Endodermal cell (in vitro differentiated cells): Measurements from ENCODE around the gene HOXD11. TPM values are rescaled to one million over a fixed set of nuclear protein-coding genes. Genes with fewer than 3 reads are reported as not detected.

Experiments
- DNase-seq: peaks from one replicate; pipeline ENCODE4 v3.0.0-alpha.2; 2017
- H3K27ac ChIP-seq: 2 replicates; pipeline ENCODE4 v1.5.1; 2013; ENCODE audit warnings: mild to moderate bottlenecking, low read depth, low read length, moderate library complexity
- H3K27me3 ChIP-seq: 2 replicates; pipeline ENCODE4 v1.6.1; 2013; ENCODE audit warnings: mild to moderate bottlenecking, low read length, moderate library complexity; ENCODE audit not compliant: insufficient read depth, control insufficient read depth, poor library complexity, severe bottlenecking
- H3K36me3 ChIP-seq: 2 replicates; pipeline ENCODE4 v1.7.0; 2013; ENCODE audit warnings: mild to moderate bottlenecking, low read length, moderate library complexity; ENCODE audit not compliant: control insufficient read depth, insufficient read depth
- H3K4me1 ChIP-seq: one replicate; pipeline ENCODE4 v1.7.0; 2013; ENCODE audit warnings: low read length; ENCODE audit not compliant: control insufficient read depth, insufficient read depth
- H3K4me3 ChIP-seq: 2 replicates; pipeline ENCODE4 v1.5.1; 2013; ENCODE audit warnings: mild to moderate bottlenecking, low read length, moderate library complexity
- H3K9ac ChIP-seq: 2 replicates; pipeline ENCODE4 v1.6.1; 2013; ENCODE audit warnings: mild to moderate bottlenecking, low read length, moderate library complexity; ENCODE audit not compliant: poor library complexity, severe bottlenecking; ENCODE audit errors: extremely low read depth
- H3K9me3 ChIP-seq: 2 replicates; pipeline ENCODE4 v1.6.1; 2013; ENCODE audit warnings: mild to moderate bottlenecking, low read length, moderate library complexity; ENCODE audit not compliant: control insufficient read depth
- H3K27ac Mint-ChIP-seq: 2 replicates; pipeline ENCODE4 v1.8.0; 2020; ENCODE audit warnings: mixed read lengths
- H3K27me3 Mint-ChIP-seq: 2 replicates; pipeline ENCODE4 v1.8.0; 2021; ENCODE audit warnings: mild to moderate bottlenecking, mixed read lengths; ENCODE audit not compliant: insufficient read depth
- H3K36me3 Mint-ChIP-seq: 2 replicates; pipeline ENCODE4 v1.8.0; 2020; ENCODE audit warnings: low read depth, mixed read lengths
- H3K4me1 Mint-ChIP-seq: 2 replicates; pipeline ENCODE4 v1.8.0; 2020; ENCODE audit warnings: mixed read lengths
- H3K4me3 Mint-ChIP-seq: 2 replicates; pipeline ENCODE4 v1.8.0; 2020; ENCODE audit warnings: mild to moderate bottlenecking, moderate library complexity, mixed read lengths
- H3K9me3 Mint-ChIP-seq: 2 replicates; pipeline ENCODE4 v1.8.0; 2020; ENCODE audit warnings: mild to moderate bottlenecking, mixed read lengths
- CTCF ChIP-seq: fragments of 200-600 bp; sonication (generic); conservative IDR thresholded peaks from 2 replicates; pipeline ENCODE4 v1.5.0; 2021; ENCODE audit warnings: antibody characterized with exemption, mild to moderate bottlenecking
- WGBS, 2 experiments: methylation state at CpG; one replicate each; pipeline versions ENCODE4 v1.1.5 to v1.1.7; 2013; ENCODE audit warnings: missing lambda C conversion rate in 2 of 2, mixed read lengths in 1 of 2; ENCODE audit not compliant: insufficient coverage in 1 of 2, insufficient read length in 1 of 2; 5-methylcytosine and 5-hydroxymethylcytosine counted together
- total RNA-seq, 2 donors: library from RNA; stranded (reverse); fragmentation: NEBNext Ultra II Directional in 1 of 2; extraction: Animal tissue kit (Norgen Biotek cat#: 25700) in 1 of 2; gene quantifications; 2 replicates in 1 of 2; 3 replicates in 1 of 2; pipeline ENCODE4 v1.2.1, GENCODE V29; 2021

Gene HOXD11
- total RNA-seq, 2 donors from 2014 or later: not detected

- Histone ChIP-seq H3K9me3 (no peaks in the 10 kb centered on the region), H3K4me1 (no peaks in the 10 kb centered on the region), H3K27me3 (peaks cover 95% of the 10 kb centered on the region), H3K4me3 (peak overlapping the region; percentile 69), H3K27ac (no peak overlapping the region), H3K9ac (no peak overlapping the region), H3K36me3 (no peaks in the 10 kb centered on the region)
- H3K4me1 Mint-ChIP-seq: peaks cover 19% of the 10 kb centered on the region
- H3K9me3 Mint-ChIP-seq: peaks cover 2% of the 10 kb centered on the region
- H3K36me3 Mint-ChIP-seq: no peaks in the 10 kb centered on the region
- no peak for TF ChIP-seq CTCF
- no peak overlapping the region for H3K27ac Mint-ChIP-seq
- DNase-seq: peak; percentile 82
- 28 to 30% methylated on average over 9 to 15 of the region's 15 CpGs for WGBS, 2 experiments
- peaks cover 94% of the 10 kb centered on the region for H3K27me3 Mint-ChIP-seq
- H3K4me3 Mint-ChIP-seq: peak overlapping the region; percentile 5
Measured at GRCh38 chr2:176075481-176075880, 31.6 kb upstream of the HOXD11 start.

DNA sequence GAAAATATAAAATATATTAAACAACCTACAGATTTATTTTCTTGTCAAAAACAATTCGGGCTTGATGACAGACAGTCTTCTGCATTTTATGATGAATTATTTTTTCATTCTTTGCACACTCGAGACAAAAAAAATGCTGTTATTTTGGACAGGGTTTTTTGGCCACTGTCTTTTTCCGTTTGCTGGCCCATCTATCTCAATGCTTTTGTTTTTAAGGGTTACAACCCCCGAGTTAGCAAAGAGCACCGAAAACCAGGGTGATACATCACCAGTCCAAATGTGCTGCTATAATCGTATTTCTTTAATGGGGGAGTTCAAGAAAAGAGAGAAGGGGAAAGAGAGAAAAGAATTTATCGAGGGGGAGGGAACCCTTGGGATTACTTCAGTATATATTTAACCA lies 31.0 kb upstream of the HOXD11 start:
- Histone ChIP-seq H3K27me3 (peaks cover 96% of the 10 kb centered on the region), H3K4me1 (no peaks in the 10 kb centered on the region), H3K4me3 (no peak overlapping the region), H3K27ac (no peak overlapping the region), H3K36me3 (no peaks in the 10 kb centered on the region), H3K9me3 (no peaks in the 10 kb centered on the region), H3K9ac (no peak overlapping the region)
- no peaks in the 10 kb centered on the region for H3K36me3 Mint-ChIP-seq
- 51 to 64% methylated on average over 6 of the region's 7 CpGs for whole genome bisulfite sequencing, 2 experiments
- no peak for TF ChIP-seq CTCF
- no peak overlapping the region for H3K27ac Mint-ChIP-seq
- H3K4me3 Mint-ChIP-seq: no peak overlapping the region
- H3K27me3 Mint-ChIP-seq: peaks cover 94% of the 10 kb centered on the region
- H3K4me1 Mint-ChIP-seq: peaks cover 21% of the 10 kb centered on the region
- H3K9me3 Mint-ChIP-seq: peaks cover 4% of the 10 kb centered on the region
- no peak for DNase-seq

GRCh38 chr2:176076796-176077195 lies 30.3 kb upstream of the HOXD11 start:
- peaks cover 7% of the 10 kb centered on the region for H3K9me3 Mint-ChIP-seq
- H3K4me1 Mint-ChIP-seq: peaks cover 22% of the 10 kb centered on the region
- H3K36me3 ChIP-seq: no peaks in the 10 kb centered on the region
- H3K9me3 ChIP-seq: no peaks in the 10 kb centered on the region
- H3K4me1 ChIP-seq: no peaks in the 10 kb centered on the region
- no peak overlapping the region for H3K9ac ChIP-seq
- DNase-seq: no peak
- no peak overlapping the region for H3K27ac Mint-ChIP-seq
- H3K4me3 ChIP-seq: no peak overlapping the region
- peaks cover 96% of the 10 kb centered on the region for H3K27me3 ChIP-seq
- no peak for TF ChIP-seq CTCF
- 86% methylated on average over 2 of the region's 2 CpGs; no CpG with 5 or more reads in 1 of the 2 experiments for WGBS, 2 experiments
- no peak overlapping the region for H3K27ac ChIP-seq
- peaks cover 94% of the 10 kb centered on the region for H3K27me3 Mint-ChIP-seq
- H3K36me3 Mint-ChIP-seq: no peaks in the 10 kb centered on the region
- no peak overlapping the region for H3K4me3 Mint-ChIP-seq
